GM12878 (cell line): Measurements from ENCODE around the gene CDX1. TPM values are rescaled to one million over a fixed set of nuclear protein-coding genes. Genes with fewer than 3 reads are reported as not detected.

ENCODE experiments used
- ATAC-seq: fragments of 200-7000 bp; cut with Tn5 transposase; 3 replicates; pipeline ENCODE4 v1.9.1; 2020; ENCODE audit warnings: mild to moderate bottlenecking, moderate library complexity
- BruUV-seq: library from RNA; stranded (reverse); fragments of 400-500 nt; replicated peaks from 2 replicates; lab custom pipeline; 2021; lab: Mats Ljungman, UMichigan
- CTCF ChIA-PET: fragments of 300-600 bp; sonication (Branson Sonifier 250); formaldehyde crosslinking; extraction: SDS; loops from one replicate; lab custom pipeline; 2021; ENCODE audit warnings: inconsistent platforms; lab: Yijun Ruan, JAX
- POLR2A ChIA-PET: fragments of 350-600 bp; formaldehyde crosslinking; extraction: SDS; loops from one replicate; lab custom pipeline; 2021; ENCODE audit warnings: inconsistent platforms; lab: Charles Lee
- RAD21 ChIA-PET: fragments of 300-600 bp; sonication (Branson Sonifier 250); formaldehyde crosslinking; loops from one replicate; lab custom pipeline; 2023; ENCODE audit warnings: antibody characterized with exemption; ENCODE audit not compliant: unreplicated experiment; lab: Charles Lee
- SMC1A ChIA-PET: fragments of 300-600 bp; sonication (Branson Sonifier 250); formaldehyde crosslinking; loops from one replicate; lab custom pipeline; 2023; ENCODE audit not compliant: unreplicated experiment, uncharacterized antibody; lab: Charles Lee
- DNase-seq: peaks from one replicate; pipeline ENCODE4 v3.0.0-alpha.2; 2011; ENCODE audit warnings: low read depth, low spot score
- FAIRE-seq: peaks from 3 replicates; lab custom pipeline; 2011; peaks lifted over from hg19 to GRCh38; lab: Jason Lieb, UNC
- H2AFZ ChIP-seq: 2 replicates; pipeline ENCODE4 v1.6.0; 2011; ENCODE audit warnings: low read depth, low read length, control low read depth; ENCODE audit not compliant: control insufficient read depth
- H3K27ac ChIP-seq: 2 replicates; pipeline ENCODE4 v1.5.1; 2011; ENCODE audit warnings: control low read depth; ENCODE audit not compliant: control insufficient read depth, insufficient read depth
- H3K27me3 ChIP-seq, 2 experiments: replicated peaks in 1 of 2; 2 replicates each; pipeline versions ENCODE4 v1.6.0 to v1.6.1; 2011; ENCODE audit warnings: low read length in 1 of 2; ENCODE audit not compliant: control insufficient read depth in 2 of 2, insufficient read depth in 2 of 2
- H3K36me3 ChIP-seq, 2 experiments: 2 replicates each; pipeline ENCODE4 v1.5.1; 2011; ENCODE audit warnings: low read length in 1 of 2; ENCODE audit not compliant: control insufficient read depth in 2 of 2, insufficient read depth in 2 of 2
- H3K4me1 ChIP-seq: 2 replicates; pipeline ENCODE4 v1.6.1; 2011; ENCODE audit warnings: mild to moderate bottlenecking, low read length, moderate library complexity, mixed read lengths; ENCODE audit not compliant: control insufficient read depth, insufficient read depth
- H3K4me2 ChIP-seq: 2 replicates; pipeline ENCODE4 v1.6.0; 2011; ENCODE audit warnings: control low read depth; ENCODE audit not compliant: control insufficient read depth, insufficient read depth
- H3K4me3 ChIP-seq: fragments of 200-600 bp; sonication (generic); 2 replicates; pipeline ENCODE4 v1.5.1; 2016
- H3K79me2 ChIP-seq: 2 replicates; pipeline ENCODE4 v1.6.0; 2011; ENCODE audit warnings: low read length; ENCODE audit not compliant: control insufficient read depth, insufficient read depth
- H3K9ac ChIP-seq: 2 replicates; pipeline ENCODE4 v1.8.0; 2011; ENCODE audit warnings: low read length, control low read depth, mixed read lengths; ENCODE audit not compliant: control insufficient read depth, insufficient read depth
- H3K9me3 ChIP-seq: replicated peaks from 3 replicates; pipeline ENCODE4 v1.5.1; 2011; ENCODE audit warnings: mild to moderate bottlenecking, low read length; ENCODE audit not compliant: control insufficient read depth, insufficient read depth
- H4K20me1 ChIP-seq: 2 replicates; pipeline ENCODE4 v1.6.0; 2011; ENCODE audit not compliant: control insufficient read depth, insufficient read depth
- ATF7 ChIP-seq: fragments of 450-650 bp; IDR thresholded peaks from 2 replicates; pipeline ENCODE4 v1.6.1; 2016; ENCODE audit warnings: low read depth, mild to moderate bottlenecking
- EED ChIP-seq: sonication (generic); IDR thresholded peaks from 2 replicates; pipeline ENCODE4 v1.6.1; 2016; ENCODE audit warnings: antibody characterized with exemption, low read depth
- KAT2A ChIP-seq: conservative IDR thresholded peaks from 2 replicates; pipeline ENCODE4 v1.6.1; 2011; ENCODE audit warnings: low read depth, low read length; ENCODE audit not compliant: control insufficient read depth
- LARP7 ChIP-seq: fragments of 450-650 bp; IDR thresholded peaks from 2 replicates; pipeline ENCODE4 v1.6.1; 2017; ENCODE audit warnings: mild to moderate bottlenecking
- RBBP5 ChIP-seq: fragments of 200-600 bp; sonication (generic); conservative IDR thresholded peaks from 2 replicates; pipeline ENCODE4 v1.6.1; 2016
- SPI1 ChIP-seq: IDR thresholded peaks from 2 replicates; pipeline ENCODE4 v1.6.1; 2011; ENCODE audit warnings: low read depth, mild to moderate bottlenecking, low read length, moderate library complexity, borderline replicate concordance; ENCODE audit not compliant: insufficient read depth
- SREBF1 ChIP-seq: IDR thresholded peaks from 2 replicates; pipeline ENCODE4 v1.6.1; 2012; ENCODE audit warnings: mild to moderate bottlenecking, low read length
- SREBF2 ChIP-seq: IDR thresholded peaks from 2 replicates; pipeline ENCODE4 v1.6.1; 2012; ENCODE audit warnings: mild to moderate bottlenecking, low read length
- SUPT20H ChIP-seq: IDR thresholded peaks from 2 replicates; pipeline ENCODE4 v1.6.1; 2011; ENCODE audit warnings: low read depth, mild to moderate bottlenecking, low read length, moderate library complexity, borderline replicate concordance; ENCODE audit not compliant: control insufficient read depth
- TCF12 ChIP-seq: IDR thresholded peaks from 2 replicates; pipeline ENCODE4 v1.6.1; 2011; ENCODE audit warnings: low read depth, mild to moderate bottlenecking, low read length
- WRNIP1 ChIP-seq: IDR thresholded peaks from 2 replicates; pipeline ENCODE4 v1.6.1; 2011; ENCODE audit warnings: low read depth, low read length, improper control_type of control experiment, borderline replicate concordance
- YY1 ChIP-seq: IDR thresholded peaks from 2 replicates; pipeline ENCODE4 v1.6.1; 2011; ENCODE audit warnings: low read depth, mild to moderate bottlenecking, low read length
- ZBED1 ChIP-seq: IDR thresholded peaks from 2 replicates; pipeline ENCODE4 v1.6.1; 2016; ENCODE audit warnings: borderline replicate concordance
- ZNF384 ChIP-seq: IDR thresholded peaks from 2 replicates; pipeline ENCODE4 v1.6.1; 2012; ENCODE audit warnings: low read depth, mild to moderate bottlenecking, low read length, improper control_type of control experiment, borderline replicate concordance
- WGBS: methylation state at CpG from one replicate; pipeline ENCODE4 v1.1.6; 2016; ENCODE audit warnings: low lambda C conversion rate; ENCODE audit not compliant: insufficient replicate concordance, insufficient coverage; ENCODE audit errors: missing lambda C conversion rate; 5-methylcytosine and 5-hydroxymethylcytosine counted together
- in situ Hi-C: fragments of 300-500 bp; cut with MboI; formaldehyde crosslinking; loops from 9 replicates; pipeline ENCODE4 v1.14.3; 2018; ENCODE audit warnings: mixed read lengths
- intact Hi-C: fragments of 100-400 bp; cut with micrococcal nuclease; formaldehyde crosslinking; loops from one replicate; pipeline ENCODE4 v1.14.2; 2022; ENCODE audit not compliant: unreplicated experiment
- polyA plus RNA-seq, 11 experiments: library from polyadenylated mRNA; depleted of rRNA in 4 of 11; unstranded in 6 of 11; stranded (reverse) in 5 of 11; fragments of >200 nt; fragmentation: Nextera tagmentation in 4 of 11; fragmentation: Illumina TruSeq in 1 of 11; extraction: Ambion mirVana in 4 of 11; extraction: Trizol in 1 of 11; gene quantifications; 1 replicate in 1 of 11; 2 replicates in 10 of 11; pipeline versions ENCODE4 v1.2.1 to v1.2.3, GENCODE V29; 2011 to 2016; ENCODE audit warnings: inconsistent platforms in 2 of 11, missing spikeins in 2 of 11, low read depth in 1 of 11
- total RNA-seq, 4 experiments: library from RNA; depleted of rRNA in 3 of 4; stranded (reverse); fragments of >200 nt in 3 of 4; fragmentation: Illumina TruSeq in 1 of 4; extraction: Trizol in 1 of 4; gene quantifications; 2 replicates each; pipeline versions ENCODE4 v1.2.1 to v1.2.3, GENCODE V29; 2013 to 2021
- TF ChIP-seq, protein P1 (sequence below): IDR thresholded peaks from 2 replicates; pipeline ENCODE4 v1.6.1; 2012; ENCODE audit warnings: mild to moderate bottlenecking, low read depth, low read length
- TF ChIP-seq, protein P2 (sequence below): fragments of 450-650 bp; conservative IDR thresholded peaks from 2 replicates; pipeline ENCODE4 v1.6.1; 2017; ENCODE audit warnings: mild to moderate bottlenecking, moderate library complexity
- TF ChIP-seq, protein P3 (sequence below): fragments of 150-350 bp; IDR thresholded peaks from 2 replicates; pipeline ENCODE4 v1.6.1; 2014; ENCODE audit warnings: mild to moderate bottlenecking, low read depth, low read length

The CDX1 gene
- total and polyA plus RNA-seq, 10 of the 15 experiments (the other 5 are each of a cell fraction or from before 2014, with no cell fraction given), result not detected

DNA sequence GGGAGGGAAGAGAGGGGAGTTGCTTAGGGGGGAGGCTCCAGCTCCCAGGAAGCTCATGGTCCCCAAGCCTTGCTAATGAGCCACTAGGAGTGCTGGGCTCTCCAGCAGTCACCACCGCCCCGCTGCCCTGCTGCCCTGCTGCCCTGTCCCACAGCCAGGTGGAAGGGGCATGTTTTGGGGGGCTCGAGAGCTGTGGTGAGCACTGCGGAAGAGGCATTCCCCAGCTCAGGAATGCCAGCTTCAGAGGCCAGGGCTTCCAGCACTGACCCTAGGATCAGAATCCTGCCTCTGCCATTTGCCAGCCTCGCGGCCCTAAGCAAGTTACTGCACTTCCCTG lies 40.2 kb downstream of the CDX1 start:
- H3K79me2 ChIP-seq, result no peaks in the 10 kb centered on the region
- ATAC-seq (no peak), DNase-seq (no peak), FAIRE-seq (no peak)
- H3K27ac ChIP-seq, result no peak overlapping the region
- no peaks in the 10 kb centered on the region for H3K4me1 ChIP-seq
- ChIA-PET RAD21 (no interaction called here), CTCF (interaction anchor here (0.8 to 1.4 kb wide), 5 partner anchors 29 to 589 kb away, joined by 3 read pairs; no protein-coding TSS in a partner anchor), POLR2A (no interaction called here), SMC1A (interaction anchor here (1.3 kb wide), 1 partner anchor 230 kb away, joined by 3 read pairs; no protein-coding TSS in a partner anchor)
- no peak overlapping the region for H2AFZ ChIP-seq
- H3K9ac ChIP-seq, result no peak overlapping the region
- H3K4me3 ChIP-seq, result no peak overlapping the region
- intact Hi-C loops (no loop called here), in situ Hi-C loops (no loop called here)
- TF ChIP-seq ATF7, result no peak
- TF ChIP-seq SPI1, result no peak
- no peak for TF ChIP-seq YY1
- no peak for TF ChIP-seq ZBED1
- no peak for TF ChIP-seq ZNF384
- no peak for TF ChIP-seq LARP7
- TF ChIP-seq SUPT20H, result no peak
- TF ChIP-seq, protein P1, sequence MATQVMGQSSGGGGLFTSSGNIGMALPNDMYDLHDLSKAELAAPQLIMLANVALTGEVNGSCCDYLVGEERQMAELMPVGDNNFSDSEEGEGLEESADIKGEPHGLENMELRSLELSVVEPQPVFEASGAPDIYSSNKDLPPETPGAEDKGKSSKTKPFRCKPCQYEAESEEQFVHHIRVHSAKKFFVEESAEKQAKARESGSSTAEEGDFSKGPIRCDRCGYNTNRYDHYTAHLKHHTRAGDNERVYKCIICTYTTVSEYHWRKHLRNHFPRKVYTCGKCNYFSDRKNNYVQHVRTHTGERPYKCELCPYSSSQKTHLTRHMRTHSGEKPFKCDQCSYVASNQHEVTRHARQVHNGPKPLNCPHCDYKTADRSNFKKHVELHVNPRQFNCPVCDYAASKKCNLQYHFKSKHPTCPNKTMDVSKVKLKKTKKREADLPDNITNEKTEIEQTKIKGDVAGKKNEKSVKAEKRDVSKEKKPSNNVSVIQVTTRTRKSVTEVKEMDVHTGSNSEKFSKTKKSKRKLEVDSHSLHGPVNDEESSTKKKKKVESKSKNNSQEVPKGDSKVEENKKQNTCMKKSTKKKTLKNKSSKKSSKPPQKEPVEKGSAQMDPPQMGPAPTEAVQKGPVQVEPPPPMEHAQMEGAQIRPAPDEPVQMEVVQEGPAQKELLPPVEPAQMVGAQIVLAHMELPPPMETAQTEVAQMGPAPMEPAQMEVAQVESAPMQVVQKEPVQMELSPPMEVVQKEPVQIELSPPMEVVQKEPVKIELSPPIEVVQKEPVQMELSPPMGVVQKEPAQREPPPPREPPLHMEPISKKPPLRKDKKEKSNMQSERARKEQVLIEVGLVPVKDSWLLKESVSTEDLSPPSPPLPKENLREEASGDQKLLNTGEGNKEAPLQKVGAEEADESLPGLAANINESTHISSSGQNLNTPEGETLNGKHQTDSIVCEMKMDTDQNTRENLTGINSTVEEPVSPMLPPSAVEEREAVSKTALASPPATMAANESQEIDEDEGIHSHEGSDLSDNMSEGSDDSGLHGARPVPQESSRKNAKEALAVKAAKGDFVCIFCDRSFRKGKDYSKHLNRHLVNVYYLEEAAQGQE, result no peak
- TF ChIP-seq SREBF2, result no peak
- no peak for TF ChIP-seq TCF12
- TF ChIP-seq EED, result no peak
- TF ChIP-seq KAT2A, result no peak
- TF ChIP-seq, protein P2, sequence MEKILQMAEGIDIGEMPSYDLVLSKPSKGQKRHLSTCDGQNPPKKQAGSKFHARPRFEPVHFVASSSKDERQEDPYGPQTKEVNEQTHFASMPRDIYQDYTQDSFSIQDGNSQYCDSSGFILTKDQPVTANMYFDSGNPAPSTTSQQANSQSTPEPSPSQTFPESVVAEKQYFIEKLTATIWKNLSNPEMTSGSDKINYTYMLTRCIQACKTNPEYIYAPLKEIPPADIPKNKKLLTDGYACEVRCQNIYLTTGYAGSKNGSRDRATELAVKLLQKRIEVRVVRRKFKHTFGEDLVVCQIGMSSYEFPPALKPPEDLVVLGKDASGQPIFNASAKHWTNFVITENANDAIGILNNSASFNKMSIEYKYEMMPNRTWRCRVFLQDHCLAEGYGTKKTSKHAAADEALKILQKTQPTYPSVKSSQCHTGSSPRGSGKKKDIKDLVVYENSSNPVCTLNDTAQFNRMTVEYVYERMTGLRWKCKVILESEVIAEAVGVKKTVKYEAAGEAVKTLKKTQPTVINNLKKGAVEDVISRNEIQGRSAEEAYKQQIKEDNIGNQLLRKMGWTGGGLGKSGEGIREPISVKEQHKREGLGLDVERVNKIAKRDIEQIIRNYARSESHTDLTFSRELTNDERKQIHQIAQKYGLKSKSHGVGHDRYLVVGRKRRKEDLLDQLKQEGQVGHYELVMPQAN, result no peak
- TF ChIP-seq WRNIP1, result no peak
- TF ChIP-seq RBBP5, result no peak
- TF ChIP-seq, protein P3, sequence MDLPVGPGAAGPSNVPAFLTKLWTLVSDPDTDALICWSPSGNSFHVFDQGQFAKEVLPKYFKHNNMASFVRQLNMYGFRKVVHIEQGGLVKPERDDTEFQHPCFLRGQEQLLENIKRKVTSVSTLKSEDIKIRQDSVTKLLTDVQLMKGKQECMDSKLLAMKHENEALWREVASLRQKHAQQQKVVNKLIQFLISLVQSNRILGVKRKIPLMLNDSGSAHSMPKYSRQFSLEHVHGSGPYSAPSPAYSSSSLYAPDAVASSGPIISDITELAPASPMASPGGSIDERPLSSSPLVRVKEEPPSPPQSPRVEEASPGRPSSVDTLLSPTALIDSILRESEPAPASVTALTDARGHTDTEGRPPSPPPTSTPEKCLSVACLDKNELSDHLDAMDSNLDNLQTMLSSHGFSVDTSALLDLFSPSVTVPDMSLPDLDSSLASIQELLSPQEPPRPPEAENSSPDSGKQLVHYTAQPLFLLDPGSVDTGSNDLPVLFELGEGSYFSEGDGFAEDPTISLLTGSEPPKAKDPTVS, result no peak
- TF ChIP-seq SREBF1, result no peak
- WGBS, result 51% methylated on average over 6 of the region's 6 CpGs
- peaks cover 0 to 5% of the 10 kb centered on the region in 2 experiments; a peak in 3 of 4 replicates for H3K27me3 ChIP-seq
- H3K4me2 ChIP-seq, result no peak overlapping the region
- no peaks in the 10 kb centered on the region for H3K36me3 ChIP-seq
- no peaks in the 10 kb centered on the region for H3K9me3 ChIP-seq
- H4K20me1 ChIP-seq, result no peaks in the 10 kb centered on the region
- no TSS peak for BruUV-seq
